PFSK-1 (cell line): ENCODE measurements around the gene FOXO6.

Experiments
- FOXP2 ChIP-seq: optimal IDR thresholded peaks from 2 replicates; pipeline ENCODE3; 2011; ENCODE audit warnings: borderline replicate concordance, control low read depth, inconsistent platforms; ENCODE audit not compliant: insufficient read depth; ENCODE audit errors: extremely low read length, extremely low read depth
- POLR2AphosphoS5 ChIP-seq: IDR thresholded peaks from 2 replicates; pipeline ENCODE4 v1.6.1; 2012; ENCODE audit warnings: low read depth, mild to moderate bottlenecking, control low read depth, low read length, moderate library complexity
- SIN3A ChIP-seq: IDR thresholded peaks from 2 replicates; pipeline ENCODE4 v1.6.1; 2012; ENCODE audit warnings: mild to moderate bottlenecking, low read length, moderate library complexity, borderline replicate concordance; ENCODE audit not compliant: insufficient read depth
- TAF1 ChIP-seq: IDR thresholded peaks from 2 replicates; pipeline ENCODE4 v1.6.1; 2012; ENCODE audit warnings: low read length, control low read depth, borderline replicate concordance; ENCODE audit not compliant: insufficient read depth
- TF ChIP-seq, protein P1 (sequence below), 2 experiments: IDR thresholded peaks; 2 replicates each; pipeline versions ENCODE4 v1.6.1 to v1.8.0; 2011 to 2012; ENCODE audit warnings: low read depth in 2 of 2, low read length in 2 of 2, control low read depth in 1 of 2, inconsistent platforms in 1 of 2, mild to moderate bottlenecking in 1 of 2, moderate library complexity in 1 of 2; ENCODE audit not compliant: insufficient read depth in 1 of 2

The FOXO6 gene

DNA sequence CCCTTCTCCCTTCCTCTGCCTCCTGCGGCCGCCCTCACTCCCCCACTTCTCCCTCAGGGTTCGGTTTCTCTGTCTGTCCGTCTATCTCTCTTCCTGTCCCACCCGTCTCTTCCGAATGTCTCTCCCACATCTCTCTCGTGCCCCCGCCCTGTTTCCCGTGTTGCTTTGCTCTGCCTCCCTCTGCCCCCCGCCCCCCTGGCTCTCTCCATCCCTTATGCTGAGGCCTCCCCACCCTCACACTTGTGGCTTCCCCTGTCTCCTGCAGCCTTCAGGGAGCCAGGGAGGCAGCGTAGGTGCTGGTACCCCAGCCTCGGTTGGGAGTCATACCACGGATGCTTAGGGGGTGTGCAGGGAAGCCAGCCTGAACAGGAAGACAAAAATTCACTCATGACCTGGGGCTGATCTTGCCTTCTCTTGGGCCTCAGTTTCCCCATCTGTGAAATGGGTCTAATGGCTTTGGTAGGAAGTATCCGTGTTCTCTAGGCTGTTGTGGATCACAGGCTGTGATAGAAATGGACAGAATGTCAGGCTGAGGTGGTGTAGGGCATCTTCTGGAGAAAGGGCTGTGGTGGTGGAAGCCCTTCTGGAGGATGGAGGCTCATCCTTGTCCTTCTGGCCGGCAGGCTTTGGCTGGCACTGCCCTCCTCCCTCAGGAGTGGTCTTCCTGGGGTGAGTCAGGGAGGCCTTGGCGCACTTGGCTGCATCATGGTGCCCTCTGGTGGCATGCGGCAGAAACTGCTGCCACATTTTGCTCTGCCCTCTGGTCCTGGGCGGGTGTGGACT, 55.5 kb downstream of the FOXO6 start:
- TF ChIP-seq FOXP2 (no peak), POLR2AphosphoS5 (no peak), TAF1 (no peak), SIN3A (no peak)
- TF ChIP-seq, protein P1, sequence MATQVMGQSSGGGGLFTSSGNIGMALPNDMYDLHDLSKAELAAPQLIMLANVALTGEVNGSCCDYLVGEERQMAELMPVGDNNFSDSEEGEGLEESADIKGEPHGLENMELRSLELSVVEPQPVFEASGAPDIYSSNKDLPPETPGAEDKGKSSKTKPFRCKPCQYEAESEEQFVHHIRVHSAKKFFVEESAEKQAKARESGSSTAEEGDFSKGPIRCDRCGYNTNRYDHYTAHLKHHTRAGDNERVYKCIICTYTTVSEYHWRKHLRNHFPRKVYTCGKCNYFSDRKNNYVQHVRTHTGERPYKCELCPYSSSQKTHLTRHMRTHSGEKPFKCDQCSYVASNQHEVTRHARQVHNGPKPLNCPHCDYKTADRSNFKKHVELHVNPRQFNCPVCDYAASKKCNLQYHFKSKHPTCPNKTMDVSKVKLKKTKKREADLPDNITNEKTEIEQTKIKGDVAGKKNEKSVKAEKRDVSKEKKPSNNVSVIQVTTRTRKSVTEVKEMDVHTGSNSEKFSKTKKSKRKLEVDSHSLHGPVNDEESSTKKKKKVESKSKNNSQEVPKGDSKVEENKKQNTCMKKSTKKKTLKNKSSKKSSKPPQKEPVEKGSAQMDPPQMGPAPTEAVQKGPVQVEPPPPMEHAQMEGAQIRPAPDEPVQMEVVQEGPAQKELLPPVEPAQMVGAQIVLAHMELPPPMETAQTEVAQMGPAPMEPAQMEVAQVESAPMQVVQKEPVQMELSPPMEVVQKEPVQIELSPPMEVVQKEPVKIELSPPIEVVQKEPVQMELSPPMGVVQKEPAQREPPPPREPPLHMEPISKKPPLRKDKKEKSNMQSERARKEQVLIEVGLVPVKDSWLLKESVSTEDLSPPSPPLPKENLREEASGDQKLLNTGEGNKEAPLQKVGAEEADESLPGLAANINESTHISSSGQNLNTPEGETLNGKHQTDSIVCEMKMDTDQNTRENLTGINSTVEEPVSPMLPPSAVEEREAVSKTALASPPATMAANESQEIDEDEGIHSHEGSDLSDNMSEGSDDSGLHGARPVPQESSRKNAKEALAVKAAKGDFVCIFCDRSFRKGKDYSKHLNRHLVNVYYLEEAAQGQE (IDR thresholded peaks at IDR 0.05; ENCODE audit: insufficient read depth in 1 of 2, low read depth in 2 of 2, low read length in 2 of 2) = no peak

DNA sequence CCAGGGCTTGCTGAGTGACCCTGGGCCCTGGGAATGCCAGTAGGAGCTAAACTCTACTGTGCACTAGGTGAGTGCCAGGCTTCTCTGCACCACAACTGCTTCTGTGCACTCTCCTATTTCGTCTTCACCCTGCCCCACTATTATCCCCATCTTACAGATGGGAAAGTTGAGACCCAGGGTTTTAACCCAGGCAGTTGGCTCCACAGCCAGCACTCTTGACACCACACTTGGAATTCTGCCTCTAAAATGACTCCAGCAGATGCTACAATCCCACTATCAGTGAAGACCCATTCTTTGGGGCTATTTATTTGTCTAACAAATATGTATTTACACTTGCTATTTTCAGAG, 56.1 kb downstream of the FOXO6 start:
- TF ChIP-seq SIN3A (no peak), FOXP2 (no peak), POLR2AphosphoS5 (no peak), TAF1 (no peak)
- TF ChIP-seq, protein P1 (IDR thresholded peaks at IDR 0.05; ENCODE audit: insufficient read depth in 1 of 2, low read depth in 2 of 2, low read length in 2 of 2) = no peak

DNA sequence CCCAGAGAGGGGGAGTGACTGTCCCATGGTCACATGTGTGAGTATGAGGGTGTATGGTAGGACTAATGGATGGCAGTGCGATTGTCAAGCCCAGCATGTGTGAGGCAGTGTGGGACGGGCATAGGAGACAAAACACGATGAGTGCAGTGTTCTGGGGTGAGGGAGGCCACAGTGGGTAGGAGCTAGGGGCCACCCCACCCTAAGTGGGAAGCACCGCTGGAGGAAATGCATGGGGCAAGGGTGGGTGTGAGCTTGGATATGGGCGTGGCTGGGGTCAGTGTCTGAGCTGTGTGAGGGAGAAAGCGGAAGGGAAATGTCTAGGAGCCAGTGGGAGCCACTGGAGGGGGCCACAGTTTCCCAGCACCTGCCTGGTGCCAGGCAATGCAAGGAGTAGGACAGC, 56.5 kb downstream of the FOXO6 start:
- no peak for TF ChIP-seq TAF1
- no peak for TF ChIP-seq POLR2AphosphoS5
- TF ChIP-seq, protein P1 (IDR thresholded peaks at IDR 0.05; ENCODE audit: insufficient read depth in 1 of 2, low read depth in 2 of 2, low read length in 2 of 2) = no peak
- no peak for TF ChIP-seq FOXP2
- no peak for TF ChIP-seq SIN3A

DNA sequence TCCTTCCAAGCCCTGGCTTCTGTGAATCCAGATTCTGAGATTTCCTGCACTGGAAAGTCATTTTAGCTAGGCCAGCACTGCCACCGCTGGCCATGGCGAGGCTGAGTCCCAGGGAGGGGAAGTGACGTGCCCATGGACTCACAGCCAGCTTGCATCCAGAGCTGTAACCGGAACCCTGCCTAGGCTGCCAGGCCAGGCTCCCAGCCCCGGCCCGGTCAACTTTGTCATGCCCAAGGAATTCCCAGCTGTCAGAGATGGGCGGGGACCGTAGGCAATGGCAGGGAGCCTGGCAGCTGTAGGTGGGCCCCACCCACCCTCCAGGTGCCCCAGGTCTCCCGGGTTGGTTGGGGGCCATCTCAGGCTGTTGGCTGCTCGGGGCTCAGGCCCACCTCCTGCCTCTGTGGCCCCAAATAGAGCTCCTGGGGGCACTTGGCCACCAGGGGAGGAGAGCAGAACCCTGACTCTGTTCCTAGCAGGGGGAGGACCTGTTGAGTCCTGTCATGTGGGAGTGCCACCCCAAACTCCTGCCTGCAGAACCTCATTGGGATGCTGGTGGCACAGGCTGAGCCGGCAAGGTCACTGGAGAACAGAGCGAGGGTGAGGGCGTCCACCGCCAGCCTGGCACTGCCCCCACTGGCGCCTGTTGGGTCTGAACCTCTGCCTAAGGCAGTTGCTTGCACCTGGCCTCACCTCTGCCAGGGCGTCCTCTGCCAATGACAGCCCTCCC, 57.8 kb downstream of the FOXO6 start:
- TF ChIP-seq TAF1 (no peak), POLR2AphosphoS5 (no peak), FOXP2 (no peak), SIN3A (no peak)
- TF ChIP-seq, protein P1 (IDR thresholded peaks at IDR 0.05; ENCODE audit: insufficient read depth in 1 of 2, low read depth in 2 of 2, low read length in 2 of 2) = no peak
